CMK (cell line): Measurements from ENCODE around the gene CTDSP1.

Source experiments
- DNase-seq: peaks from one replicate; pipeline ENCODE4 v3.0.0-alpha.2; 2010; ENCODE audit warnings: low read depth

The CTDSP1 gene

GRCh38 chr2:218425531-218425930 lies 25.9 kb downstream of the CTDSP1 start:
- no peak for DNase-seq

GRCh38 chr2:218427741-218428140 lies 28.1 kb downstream of the CTDSP1 start:
- DNase-seq: no peak

GRCh38 chr2:218428846-218429558 lies 29.3 kb downstream of the CTDSP1 start:
- no peak for DNase-seq

GRCh38 chr2:218429911-218430692 lies 30.4 kb downstream of the CTDSP1 start:
- no peak for DNase-seq

- DNase-seq: no peak
Measured at GRCh38 chr2:218430721-218431120, 31.1 kb downstream of the CTDSP1 start.

- DNase-seq: no peak
Measured at GRCh38 chr2:218431878-218432277, 32.2 kb downstream of the CTDSP1 start.

- no peak for DNase-seq
Measured at GRCh38 chr2:218432676-218433365, 33.2 kb downstream of the CTDSP1 start.

- DNase-seq: no peak
Measured at GRCh38 chr2:218434456-218434855, 34.8 kb downstream of the CTDSP1 start.

GRCh38 chr2:218435003-218435982 lies 35.6 kb downstream of the CTDSP1 start:
- no peak for DNase-seq

GRCh38 chr2:218436992-218437391 lies 37.3 kb downstream of the CTDSP1 start:
- DNase-seq: no peak

- DNase-seq: no peak
Measured at GRCh38 chr2:218437969-218438368, 38.3 kb downstream of the CTDSP1 start.

- DNase-seq: no peak
Measured at GRCh38 chr2:218438596-218438995, 38.9 kb downstream of the CTDSP1 start.

- no peak for DNase-seq
Measured at GRCh38 chr2:218444692-218445357, 45.2 kb downstream of the CTDSP1 start.

- no peak for DNase-seq
Measured at GRCh38 chr2:218445602-218446001, 45.9 kb downstream of the CTDSP1 start.

GRCh38 chr2:218446547-218446946 lies 46.9 kb downstream of the CTDSP1 start:
- no peak for DNase-seq

GRCh38 chr2:218447072-218447471 lies 47.4 kb downstream of the CTDSP1 start:
- no peak for DNase-seq

- DNase-seq: no peak
Measured at GRCh38 chr2:218448934-218449333, 49.3 kb downstream of the CTDSP1 start.

GRCh38 chr2:218452079-218452478 lies 52.4 kb downstream of the CTDSP1 start:
- no peak for DNase-seq
